Measurements from ENCODE around the gene SPA17.

SPA17 gene

GRCh38 chr11:124718801-124719200 lies 45.1 kb downstream of the SPA17 start:
- 36 to 37% methylated on average over 14 of the region's 14 CpGs for WGBS, 2 experiments
- Histone ChIP-seq H3K4me3 (ENCODE audit: insufficient read depth, low read depth, low read length) (peak overlapping the region; percentile 33), H3K27me3 (ENCODE audit: control insufficient read depth, insufficient read depth, low read length, poor library complexity, severe bottlenecking) (peaks cover 72% of the 10 kb centered on the region), H3K4me1 (ENCODE audit: control insufficient read depth, insufficient read depth, low read length) (peaks cover 27% of the 10 kb centered on the region), H3K9me3 (ENCODE audit: control insufficient read depth, low read length) (no peaks in the 10 kb centered on the region), H3K36me3 (ENCODE audit: control insufficient read depth, insufficient read depth, low read length) (no peaks in the 10 kb centered on the region), H3K27ac (ENCODE audit: insufficient read depth, low read depth, low read length, poor library complexity, severe bottlenecking) (no peak overlapping the region)

- 45 to 54% methylated on average over 2 of the region's 2 CpGs for WGBS, 2 experiments
- H3K27me3 ChIP-seq (ENCODE audit: control insufficient read depth, insufficient read depth, low read length, poor library complexity, severe bottlenecking) = peaks cover 72% of the 10 kb centered on the region
These were observed 45.8 kb downstream of the SPA17 start for GRCh38 chr11:124719534-124719933.

GRCh38 chr11:124722176-124722575 lies 48.5 kb downstream of the SPA17 start:
- no peaks in the 10 kb centered on the region for H3K9me3 ChIP-seq (ENCODE audit: control insufficient read depth, low read length)
- 70 to 72% methylated on average over 6 of the region's 6 CpGs for WGBS, 2 experiments
- H3K36me3 ChIP-seq (ENCODE audit: control insufficient read depth, insufficient read depth, low read length) = no peaks in the 10 kb centered on the region
- H3K27me3 ChIP-seq (ENCODE audit: control insufficient read depth, insufficient read depth, low read length, poor library complexity, severe bottlenecking) = peaks cover 53% of the 10 kb centered on the region
- H3K4me1 ChIP-seq (ENCODE audit: control insufficient read depth, insufficient read depth, low read length) = peaks cover 41% of the 10 kb centered on the region
- no peak overlapping the region for H3K4me3 ChIP-seq (ENCODE audit: insufficient read depth, low read depth, low read length)
- no peak overlapping the region for H3K27ac ChIP-seq (ENCODE audit: insufficient read depth, low read depth, low read length, poor library complexity, severe bottlenecking)

More at GRCh38 chr11:124719534-124719933, 45.8 kb downstream of the SPA17 start:
- no peak overlapping the region for H3K27ac ChIP-seq (ENCODE audit: insufficient read depth, low read depth, low read length, poor library complexity, severe bottlenecking)
- H3K9me3 ChIP-seq (ENCODE audit: control insufficient read depth, low read length) = no peaks in the 10 kb centered on the region
- H3K4me1 ChIP-seq (ENCODE audit: control insufficient read depth, insufficient read depth, low read length) = peaks cover 27% of the 10 kb centered on the region
- H3K36me3 ChIP-seq (ENCODE audit: control insufficient read depth, insufficient read depth, low read length) = no peaks in the 10 kb centered on the region
- no peak overlapping the region for H3K4me3 ChIP-seq (ENCODE audit: insufficient read depth, low read depth, low read length)

- peaks cover 24% of the 10 kb centered on the region for H3K27me3 ChIP-seq (ENCODE audit: control insufficient read depth, insufficient read depth, low read length, poor library complexity, severe bottlenecking)
- no peak overlapping the region for H3K4me3 ChIP-seq (ENCODE audit: insufficient read depth, low read depth, low read length)
- 50 to 58% methylated on average over 13 to 14 of the region's 14 CpGs for WGBS, 2 experiments
- peaks cover 21% of the 10 kb centered on the region for H3K4me1 ChIP-seq (ENCODE audit: control insufficient read depth, insufficient read depth, low read length)
- H3K36me3 ChIP-seq (ENCODE audit: control insufficient read depth, insufficient read depth, low read length) = no peaks in the 10 kb centered on the region
- H3K27ac ChIP-seq (ENCODE audit: insufficient read depth, low read depth, low read length, poor library complexity, severe bottlenecking) = no peak overlapping the region
- no peaks in the 10 kb centered on the region for H3K9me3 ChIP-seq (ENCODE audit: control insufficient read depth, low read length)
These were observed 51.4 kb downstream of the SPA17 start for GRCh38 chr11:124724979-124725718.

DNA sequence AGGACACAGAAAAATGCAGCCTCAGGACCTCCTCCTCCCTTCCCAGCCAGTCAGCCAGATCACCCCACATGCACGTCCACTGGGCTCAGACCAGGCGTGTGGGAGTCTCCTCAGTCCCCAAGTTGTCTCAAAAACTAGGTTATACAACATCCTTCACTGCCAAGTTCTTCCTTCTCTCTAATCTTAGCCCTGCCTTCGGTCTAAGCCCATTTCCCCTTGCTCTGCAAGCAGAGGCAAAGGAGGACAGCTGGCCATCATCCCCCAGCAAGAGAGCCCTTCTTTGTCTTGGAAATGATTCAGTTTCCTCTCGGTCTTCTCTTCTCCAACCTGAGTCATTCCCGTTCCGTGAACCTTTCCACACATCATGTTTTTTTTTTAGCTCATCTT lies 52.0 kb downstream of the SPA17 start:
- no peak overlapping the region for H3K4me3 ChIP-seq (ENCODE audit: insufficient read depth, low read depth, low read length)
- H3K27ac ChIP-seq (ENCODE audit: insufficient read depth, low read depth, low read length, poor library complexity, severe bottlenecking) = no peak overlapping the region
- 40 to 45% methylated on average over 6 of the region's 6 CpGs for WGBS, 2 experiments
- H3K27me3 ChIP-seq (ENCODE audit: control insufficient read depth, insufficient read depth, low read length, poor library complexity, severe bottlenecking) = peaks cover 18% of the 10 kb centered on the region
- H3K4me1 ChIP-seq (ENCODE audit: control insufficient read depth, insufficient read depth, low read length) = peaks cover 21% of the 10 kb centered on the region
- no peaks in the 10 kb centered on the region for H3K36me3 ChIP-seq (ENCODE audit: control insufficient read depth, insufficient read depth, low read length)
- no peaks in the 10 kb centered on the region for H3K9me3 ChIP-seq (ENCODE audit: control insufficient read depth, low read length)

DNA sequence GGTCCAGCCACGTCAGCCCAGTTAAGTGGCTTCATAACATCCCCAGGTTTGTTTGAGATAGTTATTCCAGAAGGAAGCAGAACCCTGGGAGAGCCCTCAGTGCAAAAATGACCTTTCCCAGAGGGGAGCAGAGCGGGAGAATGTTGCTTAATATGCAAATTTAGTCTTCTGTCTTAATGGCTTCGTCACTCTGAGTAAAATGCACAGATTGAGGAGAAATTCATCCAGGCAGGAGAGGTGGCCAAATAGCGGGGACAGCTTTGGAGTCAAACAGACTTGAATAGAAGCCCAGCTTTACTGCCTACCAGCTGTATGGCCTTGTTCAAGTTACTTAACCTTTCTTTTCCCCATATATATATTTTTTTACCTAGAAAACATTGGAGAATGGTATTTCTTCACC lies 53.8 kb downstream of the SPA17 start:
- WGBS, 2 experiments = 79 to 80% methylated on average over 4 of the region's 4 CpGs
- peaks cover 4% of the 10 kb centered on the region for H3K27me3 ChIP-seq (ENCODE audit: control insufficient read depth, insufficient read depth, low read length, poor library complexity, severe bottlenecking)
- H3K4me1 ChIP-seq (ENCODE audit: control insufficient read depth, insufficient read depth, low read length) = peaks cover 15% of the 10 kb centered on the region
- no peak overlapping the region for H3K4me3 ChIP-seq (ENCODE audit: insufficient read depth, low read depth, low read length)
- no peaks in the 10 kb centered on the region for H3K36me3 ChIP-seq (ENCODE audit: control insufficient read depth, insufficient read depth, low read length)
- no peak overlapping the region for H3K27ac ChIP-seq (ENCODE audit: insufficient read depth, low read depth, low read length, poor library complexity, severe bottlenecking)
- H3K9me3 ChIP-seq (ENCODE audit: control insufficient read depth, low read length) = no peaks in the 10 kb centered on the region

- H3K4me1 ChIP-seq (ENCODE audit: control insufficient read depth, insufficient read depth, low read length) = peaks cover 15% of the 10 kb centered on the region
- no peaks in the 10 kb centered on the region for H3K9me3 ChIP-seq (ENCODE audit: control insufficient read depth, low read length)
- H3K27me3 ChIP-seq (ENCODE audit: control insufficient read depth, insufficient read depth, low read length, poor library complexity, severe bottlenecking) = peaks cover 4% of the 10 kb centered on the region
- 72 to 83% methylated on average over 2 of the region's 2 CpGs for WGBS, 2 experiments
- no peak overlapping the region for H3K27ac ChIP-seq (ENCODE audit: insufficient read depth, low read depth, low read length, poor library complexity, severe bottlenecking)
- H3K36me3 ChIP-seq (ENCODE audit: control insufficient read depth, insufficient read depth, low read length) = no peaks in the 10 kb centered on the region
- no peak overlapping the region for H3K4me3 ChIP-seq (ENCODE audit: insufficient read depth, low read depth, low read length)
These were observed 54.4 kb downstream of the SPA17 start for GRCh38 chr11:124728134-124728533.

DNA sequence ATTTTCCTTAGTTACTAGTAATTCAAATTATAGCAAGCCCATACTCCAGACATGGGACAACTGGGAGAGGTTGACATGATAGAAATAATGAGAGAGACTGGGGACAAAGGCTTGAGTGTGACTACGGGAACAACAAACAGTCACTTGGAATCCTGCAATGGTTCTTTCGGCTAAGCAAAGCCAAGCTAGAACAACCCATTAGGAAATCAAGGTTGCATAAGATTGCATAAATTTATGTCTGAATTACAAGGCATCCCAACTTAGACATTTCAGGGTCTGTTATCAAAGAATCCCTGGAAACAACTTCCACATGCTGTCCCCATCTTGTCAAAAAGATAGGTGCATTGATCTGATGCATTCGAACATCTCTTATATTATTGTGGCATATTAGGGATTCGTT lies 55.9 kb downstream of the SPA17 start:
- 94 to 96% methylated on average over 4 of the region's 4 CpGs for WGBS, 2 experiments
- peaks cover 4% of the 10 kb centered on the region for H3K27me3 ChIP-seq (ENCODE audit: control insufficient read depth, insufficient read depth, low read length, poor library complexity, severe bottlenecking)
- H3K36me3 ChIP-seq (ENCODE audit: control insufficient read depth, insufficient read depth, low read length) = no peaks in the 10 kb centered on the region
- no peak overlapping the region for H3K27ac ChIP-seq (ENCODE audit: insufficient read depth, low read depth, low read length, poor library complexity, severe bottlenecking)
- no peaks in the 10 kb centered on the region for H3K9me3 ChIP-seq (ENCODE audit: control insufficient read depth, low read length)
- H3K4me1 ChIP-seq (ENCODE audit: control insufficient read depth, insufficient read depth, low read length) = peaks cover 14% of the 10 kb centered on the region
- H3K4me3 ChIP-seq (ENCODE audit: insufficient read depth, low read depth, low read length) = no peak overlapping the region

GRCh38 chr11:124732230-124732629 lies 58.5 kb downstream of the SPA17 start:
- no peak overlapping the region for H3K4me3 ChIP-seq (ENCODE audit: insufficient read depth, low read depth, low read length)
- 92 to 95% methylated on average over 4 of the region's 4 CpGs for WGBS, 2 experiments
- H3K27ac ChIP-seq (ENCODE audit: insufficient read depth, low read depth, low read length, poor library complexity, severe bottlenecking) = no peak overlapping the region
- H3K4me1 ChIP-seq (ENCODE audit: control insufficient read depth, insufficient read depth, low read length) = peaks cover 2% of the 10 kb centered on the region
- H3K36me3 ChIP-seq (ENCODE audit: control insufficient read depth, insufficient read depth, low read length) = no peaks in the 10 kb centered on the region
- no peaks in the 10 kb centered on the region for H3K9me3 ChIP-seq (ENCODE audit: control insufficient read depth, low read length)
- peaks cover 7% of the 10 kb centered on the region for H3K27me3 ChIP-seq (ENCODE audit: control insufficient read depth, insufficient read depth, low read length, poor library complexity, severe bottlenecking)

- Histone ChIP-seq H3K4me1 (ENCODE audit: control insufficient read depth, insufficient read depth, low read length) (peaks cover 22% of the 10 kb centered on the region), H3K27ac (ENCODE audit: insufficient read depth, low read depth, low read length, poor library complexity, severe bottlenecking) (no peak overlapping the region), H3K27me3 (ENCODE audit: control insufficient read depth, insufficient read depth, low read length, poor library complexity, severe bottlenecking) (peaks cover 51% of the 10 kb centered on the region), H3K36me3 (ENCODE audit: control insufficient read depth, insufficient read depth, low read length) (no peaks in the 10 kb centered on the region), H3K4me3 (ENCODE audit: insufficient read depth, low read depth, low read length) (no peak overlapping the region), H3K9me3 (ENCODE audit: control insufficient read depth, low read length) (no peaks in the 10 kb centered on the region)
- WGBS, 2 experiments = 84 to 91% methylated on average over 3 of the region's 3 CpGs
These were observed 63.0 kb downstream of the SPA17 start for GRCh38 chr11:124736736-124737135.
